ENCODE data around the gene ZNF91.

The ZNF91 gene

GRCh38 chr19:23395041-23395721, at the start of gene ZNF91:
TSS of gene ZNF91 (minus strand) at chr19:23395471. CDS start at chr19:23395354, 117 bp downstream.
- TF ChIP-seq CTCF (IDR thresholded peaks at IDR 0.05; ENCODE audit: low read depth, low read length, poor library complexity, severe bottlenecking): no peak
- H3K4me1 ChIP-seq (ENCODE audit: control insufficient read depth, low read length): peaks cover 10% of the 10 kb centered on the region
- no peaks in the 10 kb centered on the region for H4K20me1 ChIP-seq (ENCODE audit: control insufficient read depth, insufficient read depth, low read depth, low read length)
- peaks cover 17% of the 10 kb centered on the region for H3K9me3 ChIP-seq (ENCODE audit: control insufficient read depth, insufficient read depth, low read length)
- peak within 1 kb of the TSS; percentile 71 for H3K4me2 ChIP-seq (ENCODE audit: low read length)
- no peaks in the 10 kb centered on the region for H3K9me2 ChIP-seq (replicated peaks; ENCODE audit: control insufficient read depth, low read length)
- H3K4me3 ChIP-seq (ENCODE audit: low read length): peak within 1 kb of the TSS; percentile 98
- no peaks in the 10 kb centered on the region for H3F3A ChIP-seq (ENCODE audit: control insufficient read depth, insufficient read depth)
- no peaks in the 10 kb centered on the region for H3K27me3 ChIP-seq (ENCODE audit: control insufficient read depth, low read length)
- peaks cover 50% of the 10 kb centered on the region for H3K79me2 ChIP-seq (ENCODE audit: control insufficient read depth, low read length)
- H3K36me3 ChIP-seq (ENCODE audit: control insufficient read depth, low read length): peaks cover 44% of the 10 kb centered on the region
- peak within 1 kb of the TSS; percentile 59 for H3K27ac ChIP-seq (ENCODE audit: low read depth, low read length)

GRCh38 chr19:23440791-23441190, 45.5 kb upstream of the ZNF91 start:
- Histone ChIP-seq H3K79me2 (ENCODE audit: control insufficient read depth, low read length) (no peaks in the 10 kb centered on the region), H3K9me3 (ENCODE audit: control insufficient read depth, insufficient read depth, low read length) (peaks cover 6% of the 10 kb centered on the region; the same call in 1 of the 2 replicates), H3F3A (ENCODE audit: control insufficient read depth, insufficient read depth) (no peaks in the 10 kb centered on the region), H3K27ac (ENCODE audit: low read depth, low read length) (no peak overlapping the region), H4K20me1 (ENCODE audit: control insufficient read depth, insufficient read depth, low read depth, low read length) (no peaks in the 10 kb centered on the region), H3K4me1 (ENCODE audit: control insufficient read depth, low read length) (no peaks in the 10 kb centered on the region), H3K4me3 (ENCODE audit: low read length) (no peak overlapping the region), H3K36me3 (ENCODE audit: control insufficient read depth, low read length) (no peaks in the 10 kb centered on the region), H3K27me3 (ENCODE audit: control insufficient read depth, low read length) (no peaks in the 10 kb centered on the region), H3K4me2 (ENCODE audit: low read length) (no peak overlapping the region), H3K9me2 (replicated peaks; ENCODE audit: control insufficient read depth, low read length) (no peaks in the 10 kb centered on the region)
- TF ChIP-seq EZH2phosphoT487 (IDR thresholded peaks at IDR 0.05; ENCODE audit: borderline replicate concordance, low read length): no peak
- peak; percentile 45 for TF ChIP-seq CTCF (IDR thresholded peaks at IDR 0.05; ENCODE audit: low read depth, low read length, poor library complexity, severe bottlenecking)

- Histone ChIP-seq H3K79me2 (ENCODE audit: control insufficient read depth, low read length) (no peaks in the 10 kb centered on the region), H3F3A (ENCODE audit: control insufficient read depth, insufficient read depth) (no peaks in the 10 kb centered on the region), H4K20me1 (ENCODE audit: control insufficient read depth, insufficient read depth, low read depth, low read length) (no peaks in the 10 kb centered on the region), H3K27me3 (ENCODE audit: control insufficient read depth, low read length) (no peaks in the 10 kb centered on the region), H3K9me3 (ENCODE audit: control insufficient read depth, insufficient read depth, low read length) (peaks cover 6% of the 10 kb centered on the region; the same call in 1 of the 2 replicates), H3K9me2 (replicated peaks; ENCODE audit: control insufficient read depth, low read length) (no peaks in the 10 kb centered on the region), H3K4me1 (ENCODE audit: control insufficient read depth, low read length) (no peaks in the 10 kb centered on the region), H3K4me2 (ENCODE audit: low read length) (no peak overlapping the region), H3K27ac (ENCODE audit: low read depth, low read length) (no peak overlapping the region), H3K36me3 (ENCODE audit: control insufficient read depth, low read length) (no peaks in the 10 kb centered on the region), H3K4me3 (ENCODE audit: low read length) (no peak overlapping the region)
- TF ChIP-seq EZH2phosphoT487 (IDR thresholded peaks at IDR 0.05; ENCODE audit: borderline replicate concordance, low read length) (no peak), CTCF (IDR thresholded peaks at IDR 0.05; ENCODE audit: low read depth, low read length, poor library complexity, severe bottlenecking) (peak; percentile 6)
Measured at GRCh38 chr19:23440207-23440606, 44.9 kb upstream of the ZNF91 start.
